Central memory CD4-positive, alpha-beta T cell (primary cell): ENCODE data around the gene DIPK2A.

Experiments used
- DNase-seq: peaks from one replicate; pipeline ENCODE4 v3.0.0; 2022
- total RNA-seq, 3 experiments: gene quantifications; one replicate each; lab custom pipeline; 2026; lab: John Stamatoyannopoulos, UW

DIPK2A gene
- 17.8 to 52.2 (median 42.1) reads per million in 3 experiments for total RNA-seq

- DNase-seq: peak; percentile 93
Observed at GRCh38 chr3:143971359-143972154, at the start of gene DIPK2A. DIPK2A (plus strand) TSS chr3:143971823; CDS start chr3:143972333, 510 bp downstream.

- no peak for DNase-seq
Observed at GRCh38 chr3:143924522-143925285, 46.9 kb upstream of the DIPK2A start.

- no peak for DNase-seq
Observed at GRCh38 chr3:143928056-143928455, 43.6 kb upstream of the DIPK2A start.

GRCh38 chr3:143928541-143929255 lies 42.9 kb upstream of the DIPK2A start:
- no peak for DNase-seq

DNA sequence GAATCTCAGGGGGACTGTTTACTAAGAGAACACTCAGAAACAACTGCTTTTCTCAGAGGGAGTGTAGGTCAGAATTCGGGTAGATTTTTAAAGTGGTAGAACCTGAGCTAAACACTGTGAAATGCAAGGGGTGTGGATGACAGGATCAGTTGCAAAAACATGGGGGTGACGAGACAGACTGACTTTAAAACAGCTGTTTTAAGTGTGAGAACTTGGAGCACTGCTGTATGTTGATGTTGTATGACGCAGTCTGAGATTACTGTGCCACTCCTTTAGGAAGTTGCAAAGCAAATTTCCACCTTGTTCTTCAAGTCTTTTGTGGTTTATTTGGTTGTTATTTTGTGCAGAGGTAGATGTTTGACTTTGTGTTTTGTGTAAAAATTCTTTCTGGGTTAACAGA lies 36.8 kb upstream of the DIPK2A start:
- no peak for DNase-seq

DNA sequence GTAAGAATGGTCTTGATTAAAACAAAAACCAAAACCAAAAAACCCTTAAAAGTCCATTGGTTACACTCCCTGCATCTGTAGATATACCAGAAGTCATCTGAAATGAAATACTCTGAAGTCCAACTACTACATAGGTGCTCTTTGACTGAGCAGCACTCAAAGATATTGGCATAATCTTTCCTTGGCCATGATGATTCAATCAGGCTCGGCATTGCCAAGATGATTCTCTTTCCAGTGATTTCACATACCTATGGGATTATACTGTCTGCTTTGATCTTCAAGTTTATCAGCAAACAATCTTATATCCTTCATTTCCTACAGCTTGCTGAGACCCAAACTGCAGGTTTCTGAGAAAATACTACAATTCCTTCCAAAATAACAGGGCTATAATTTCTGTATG lies 35.9 kb upstream of the DIPK2A start:
- DNase-seq: no peak

DNA sequence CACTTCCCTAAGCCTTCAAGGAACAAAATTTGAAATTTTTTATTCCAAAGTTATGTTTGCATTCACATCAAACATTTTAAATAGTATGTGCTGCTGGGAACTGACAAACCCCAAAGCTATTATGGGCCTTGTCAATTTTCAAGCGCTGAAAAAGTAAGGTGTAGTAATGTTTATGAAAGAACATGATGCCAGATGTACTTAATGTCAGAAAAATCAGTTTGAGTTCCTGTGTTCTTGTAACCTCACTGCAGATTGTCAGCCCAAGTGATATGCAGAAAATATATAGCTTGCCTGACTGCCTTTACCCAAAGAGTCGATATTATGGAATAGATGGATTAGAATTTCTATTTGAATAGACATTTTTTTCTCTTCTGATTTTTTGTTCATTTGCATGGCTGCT lies 20.8 kb upstream of the DIPK2A start:
- DNase-seq: no peak

DNA sequence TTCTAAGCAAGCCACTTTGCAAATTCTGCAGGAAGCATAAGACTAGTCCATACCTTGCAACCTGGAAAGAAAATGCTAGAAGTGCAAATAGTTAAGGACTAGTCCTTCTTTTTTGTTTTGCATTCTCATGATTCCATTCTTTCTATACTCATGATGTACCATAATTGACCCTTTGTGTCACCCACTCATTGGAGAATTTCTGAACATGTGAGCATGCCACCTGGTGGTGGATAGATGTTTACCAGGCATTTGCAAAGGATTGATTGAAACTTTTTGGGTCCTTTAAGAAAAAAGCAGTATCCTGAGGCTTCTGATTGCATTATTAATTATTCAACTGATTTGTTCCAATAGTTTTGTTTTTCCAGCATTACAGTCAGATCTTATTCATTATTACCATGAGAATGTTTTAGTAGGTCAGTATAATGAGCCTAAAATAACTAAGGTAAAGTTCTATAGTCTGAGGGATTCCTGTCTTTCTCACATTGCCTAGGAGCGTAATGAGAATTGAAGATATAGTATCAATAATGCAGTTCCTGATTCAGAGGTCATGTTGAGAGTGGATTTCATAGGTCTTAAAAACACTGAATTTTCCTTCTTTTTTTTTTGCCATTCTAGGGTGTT lies 20.2 kb upstream of the DIPK2A start:
- peak; percentile 6 for DNase-seq

GRCh38 chr3:143952569-143953072 lies 19.0 kb upstream of the DIPK2A start:
- no peak for DNase-seq

DNA sequence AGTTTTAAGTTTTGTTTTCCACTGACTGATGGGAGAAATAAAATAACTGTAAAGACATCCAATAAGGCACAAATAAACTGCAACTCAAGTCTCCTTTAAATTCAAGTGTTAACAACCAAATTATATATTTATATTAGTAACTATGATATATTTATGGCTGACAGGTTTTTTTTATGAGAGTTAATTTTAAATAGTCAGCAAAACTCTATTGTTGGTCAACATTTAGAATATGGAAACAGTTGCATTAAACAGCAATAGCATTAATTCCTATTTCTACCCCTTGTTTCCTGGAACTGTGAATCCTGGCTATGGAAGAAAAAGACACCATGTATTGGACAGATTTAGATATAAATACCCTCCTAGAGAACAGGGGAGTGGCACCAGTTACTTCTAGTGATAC lies 16.5 kb upstream of the DIPK2A start:
- DNase-seq: no peak

DNA sequence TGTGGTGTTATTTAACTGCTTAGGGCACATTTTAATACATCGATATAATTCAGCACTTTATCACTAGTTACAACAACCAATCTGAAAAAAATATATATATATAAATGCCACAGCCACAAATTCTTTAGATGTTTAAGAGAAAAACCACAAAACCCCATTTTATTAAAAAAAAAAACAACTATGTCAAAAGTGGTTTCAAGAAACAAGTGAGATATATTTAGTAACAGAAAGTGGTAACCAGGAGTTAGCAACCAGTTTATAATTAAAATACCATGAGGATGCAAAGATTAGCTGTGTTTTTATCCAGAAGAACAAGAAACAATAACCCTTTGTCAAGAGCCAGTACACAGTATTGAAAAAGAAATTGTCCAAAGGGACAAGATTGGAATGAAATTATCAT lies 14.8 kb upstream of the DIPK2A start:
- no peak for DNase-seq

- DNase-seq: no peak
Observed at GRCh38 chr3:143957453-143957852, 14.2 kb upstream of the DIPK2A start.

GRCh38 chr3:143958966-143959365 lies 12.7 kb upstream of the DIPK2A start:
- no peak for DNase-seq

DNA sequence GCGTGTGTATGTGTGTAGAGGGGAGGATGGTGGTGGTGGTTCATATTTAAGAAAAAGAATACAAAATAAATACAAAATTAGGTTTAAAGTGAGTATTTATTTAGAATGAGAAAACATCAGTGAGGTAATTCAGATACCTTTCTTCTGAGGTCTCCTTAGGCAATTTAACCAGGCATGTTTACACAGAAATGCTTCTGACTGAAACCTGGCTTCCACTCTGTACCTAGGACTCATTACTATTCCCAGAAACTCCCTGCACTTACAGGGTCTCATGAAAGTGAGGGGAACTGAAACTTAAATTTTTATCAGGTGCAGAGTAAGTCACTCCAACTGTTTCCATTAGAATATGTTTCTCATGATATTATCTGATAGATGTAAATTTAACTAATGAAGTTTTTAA lies 10.3 kb upstream of the DIPK2A start:
- no peak for DNase-seq

DNA sequence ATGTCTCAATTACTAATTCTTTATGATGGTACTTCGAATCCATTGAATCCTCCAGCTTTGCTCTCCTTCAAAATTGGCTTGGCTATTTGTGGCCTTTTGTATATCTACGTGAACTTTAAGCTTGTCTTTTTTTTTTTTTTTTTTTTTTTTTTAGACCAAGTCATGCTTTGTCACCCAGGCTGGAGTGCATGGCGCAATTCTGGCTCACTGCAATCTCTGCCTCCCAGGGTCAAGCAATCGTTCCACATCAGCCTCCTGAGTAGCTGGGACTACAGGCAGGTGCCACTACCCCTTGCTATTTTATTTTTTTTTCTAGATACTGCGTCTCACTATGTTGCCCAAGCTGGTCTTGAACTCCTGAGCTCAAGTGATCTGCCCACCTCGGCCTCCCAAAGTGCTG lies 7.7 kb upstream of the DIPK2A start:
- DNase-seq: no peak

DNA sequence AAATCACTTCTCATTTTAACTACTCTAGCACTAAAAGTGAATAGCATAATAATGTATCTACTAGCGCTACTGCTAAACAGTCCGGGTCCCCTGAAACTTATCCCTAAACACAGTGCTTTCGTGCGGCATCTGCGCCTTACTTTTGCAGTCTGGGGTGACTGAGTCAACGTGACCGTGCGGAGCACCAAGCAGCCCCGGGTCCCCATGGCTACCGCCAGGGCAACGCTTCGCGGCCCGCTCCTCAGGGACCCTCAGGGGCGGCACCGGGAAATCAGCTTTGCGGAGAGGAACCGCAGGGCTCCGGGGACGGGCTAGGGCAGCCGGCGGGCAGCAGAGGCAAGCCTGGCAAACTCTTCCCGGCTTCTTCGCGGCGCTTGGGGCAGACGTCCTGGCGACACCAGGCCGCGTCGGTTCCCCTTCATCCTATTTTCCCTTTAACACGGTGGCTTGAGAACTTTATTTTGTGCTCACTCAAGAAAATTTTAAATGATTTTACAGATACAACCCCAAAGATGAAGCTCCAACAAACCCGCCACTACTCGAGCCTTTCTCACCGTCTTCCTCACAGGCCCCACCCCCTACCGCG lies 757 bp upstream of the DIPK2A start:
- peak; percentile 36 for DNase-seq

DNA sequence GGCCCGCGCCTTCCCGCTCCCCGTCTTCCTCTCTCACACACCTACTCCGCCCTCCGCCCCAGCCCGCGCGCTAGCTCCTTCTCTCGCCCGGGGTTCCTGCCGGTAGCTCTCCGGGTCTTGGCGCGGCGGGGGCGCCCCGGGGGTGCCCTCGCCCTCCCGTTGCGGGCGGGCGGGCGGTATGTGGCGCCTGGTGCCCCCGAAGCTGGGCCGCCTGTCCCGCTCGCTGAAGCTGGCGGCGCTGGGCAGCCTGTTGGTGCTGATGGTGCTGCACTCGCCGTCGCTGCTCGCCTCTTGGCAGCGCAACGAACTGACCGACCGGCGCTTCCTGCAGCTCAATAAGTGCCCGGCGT lies 507 bp downstream of the DIPK2A start:
- no peak for DNase-seq

- DNase-seq: peak; percentile 47
Observed at GRCh38 chr3:143972505-143973258, 1.1 kb downstream of the DIPK2A start.

DNA sequence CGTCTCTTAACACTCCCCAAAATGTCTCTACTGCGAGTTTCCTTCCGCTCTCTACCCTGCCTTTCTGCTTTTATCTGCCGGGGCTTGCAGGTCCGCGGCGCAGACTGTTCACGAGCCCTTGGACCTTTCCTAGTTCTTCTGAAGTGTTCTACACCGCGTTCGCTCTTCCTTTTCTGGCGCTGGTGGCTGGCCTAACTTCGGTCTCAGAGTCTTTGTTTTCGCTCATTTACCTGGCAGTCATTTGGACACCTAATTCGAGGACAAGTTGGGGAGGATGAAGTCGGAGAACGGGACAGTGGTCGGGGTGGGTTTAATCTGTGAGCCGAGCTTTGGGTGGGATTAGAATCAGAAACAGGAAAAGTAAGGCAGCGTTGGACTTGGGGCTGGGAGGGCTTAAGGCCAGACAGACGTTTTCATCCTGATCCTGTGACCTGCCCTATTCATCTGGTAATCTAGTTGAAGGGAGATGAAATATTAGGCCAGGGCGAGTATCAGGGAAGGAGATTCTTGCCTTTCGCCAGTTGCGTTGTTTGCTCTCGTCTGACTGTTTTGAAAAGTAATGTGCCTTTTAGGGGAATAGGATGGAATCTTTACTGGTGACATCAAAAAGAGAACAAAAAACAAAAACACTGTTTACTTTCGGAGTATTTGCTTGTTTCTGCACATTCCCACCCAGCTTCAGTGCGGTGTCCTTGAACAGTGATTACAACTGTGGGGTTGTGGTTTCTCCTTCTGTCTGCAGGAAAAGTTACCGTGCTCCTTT lies 1.8 kb downstream of the DIPK2A start:
- peak; percentile 75 for DNase-seq

GRCh38 chr3:143974271-143975238 lies 2.9 kb downstream of the DIPK2A start:
- no peak for DNase-seq
